ENCODE results near the gene STAG1.

STAG1 gene

GRCh38 chr3:136545664-136546268, 206.4 kb downstream of the STAG1 start:
- Histone ChIP-seq H3K79me2 (ENCODE audit: low read length) (no peaks in the 10 kb centered on the region), H2AFZ (ENCODE audit: low read depth, low read length) (no peak overlapping the region), H3K36me3 (replicated peaks; ENCODE audit: low read depth, low read length) (no peaks in the 10 kb centered on the region), H4K20me1 (ENCODE audit: insufficient read depth, low read length) (no peaks in the 10 kb centered on the region), H3K9ac (ENCODE audit: low read length) (no peak overlapping the region), H3K27me3 (ENCODE audit: low read depth, low read length) (no peaks in the 10 kb centered on the region), H3K4me1 (ENCODE audit: low read length) (peaks cover 23% of the 10 kb centered on the region), H3K9me3 (ENCODE audit: insufficient read depth, low read length) (no peaks in the 10 kb centered on the region), H3K27ac (ENCODE audit: low read length) (no peak overlapping the region), H3K4me3 (ENCODE audit: low read length) (no peak overlapping the region), H3K4me2 (ENCODE audit: low read length) (no peak overlapping the region)
- TF ChIP-seq EZH2phosphoT487 (IDR thresholded peaks at IDR 0.05; ENCODE audit: low read depth) (no peak), CTCF (IDR thresholded peaks at IDR 0.05; ENCODE audit: low read depth, low read length) (peak; percentile 46)

GRCh38 chr3:136544532-136544931, 207.6 kb downstream of the STAG1 start:
- no peaks in the 10 kb centered on the region for H3K36me3 ChIP-seq (replicated peaks; ENCODE audit: low read depth, low read length)
- no peaks in the 10 kb centered on the region for H3K79me2 ChIP-seq (ENCODE audit: low read length)
- H2AFZ ChIP-seq (ENCODE audit: low read depth, low read length), result no peak overlapping the region
- no peaks in the 10 kb centered on the region for H3K9me3 ChIP-seq (ENCODE audit: insufficient read depth, low read length)
- H3K9ac ChIP-seq (ENCODE audit: low read length), result no peak overlapping the region
- H3K4me2 ChIP-seq (ENCODE audit: low read length), result no peak overlapping the region
- no peak overlapping the region for H3K4me3 ChIP-seq (ENCODE audit: low read length)
- peaks cover 20% of the 10 kb centered on the region for H3K4me1 ChIP-seq (ENCODE audit: low read length)
- TF ChIP-seq EZH2phosphoT487 (IDR thresholded peaks at IDR 0.05; ENCODE audit: low read depth) (no peak), CTCF (IDR thresholded peaks at IDR 0.05; ENCODE audit: low read depth, low read length) (no peak)
- no peak overlapping the region for H3K27ac ChIP-seq (ENCODE audit: low read length)
- no peaks in the 10 kb centered on the region for H3K27me3 ChIP-seq (ENCODE audit: low read depth, low read length)
- H4K20me1 ChIP-seq (ENCODE audit: insufficient read depth, low read length), result no peaks in the 10 kb centered on the region

- H3K27ac ChIP-seq (ENCODE audit: low read length), result no peak overlapping the region
- H4K20me1 ChIP-seq (ENCODE audit: insufficient read depth, low read length), result no peaks in the 10 kb centered on the region
- no peak overlapping the region for H2AFZ ChIP-seq (ENCODE audit: low read depth, low read length)
- no peaks in the 10 kb centered on the region for H3K36me3 ChIP-seq (replicated peaks; ENCODE audit: low read depth, low read length)
- H3K79me2 ChIP-seq (ENCODE audit: low read length), result no peaks in the 10 kb centered on the region
- no peak overlapping the region for H3K4me3 ChIP-seq (ENCODE audit: low read length)
- H3K27me3 ChIP-seq (ENCODE audit: low read depth, low read length), result no peaks in the 10 kb centered on the region
- H3K9ac ChIP-seq (ENCODE audit: low read length), result no peak overlapping the region
- no peak for TF ChIP-seq CTCF (IDR thresholded peaks at IDR 0.05; ENCODE audit: low read depth, low read length)
- TF ChIP-seq EZH2phosphoT487 (IDR thresholded peaks at IDR 0.05; ENCODE audit: low read depth), result no peak
- no peaks in the 10 kb centered on the region for H3K9me3 ChIP-seq (ENCODE audit: insufficient read depth, low read length)
- no peak overlapping the region for H3K4me2 ChIP-seq (ENCODE audit: low read length)
- peaks cover 16% of the 10 kb centered on the region for H3K4me1 ChIP-seq (ENCODE audit: low read length)
Observed at GRCh38 chr3:136543385-136543784, 208.8 kb downstream of the STAG1 start.

GRCh38 chr3:136535906-136536305, 216.3 kb downstream of the STAG1 start:
- Histone ChIP-seq H4K20me1 (ENCODE audit: insufficient read depth, low read length) (no peaks in the 10 kb centered on the region), H3K9me3 (ENCODE audit: insufficient read depth, low read length) (no peaks in the 10 kb centered on the region), H3K27ac (ENCODE audit: low read length) (no peak overlapping the region), H2AFZ (ENCODE audit: low read depth, low read length) (no peak overlapping the region), H3K4me2 (ENCODE audit: low read length) (no peak overlapping the region), H3K4me1 (ENCODE audit: low read length) (peaks cover 4% of the 10 kb centered on the region; the same call in 1 of the 2 replicates), H3K27me3 (ENCODE audit: low read depth, low read length) (no peaks in the 10 kb centered on the region), H3K79me2 (ENCODE audit: low read length) (peaks cover 5% of the 10 kb centered on the region; the same call in 1 of the 2 replicates), H3K4me3 (ENCODE audit: low read length) (no peak overlapping the region), H3K36me3 (replicated peaks; ENCODE audit: low read depth, low read length) (no peaks in the 10 kb centered on the region), H3K9ac (ENCODE audit: low read length) (no peak overlapping the region)
- TF ChIP-seq CTCF (IDR thresholded peaks at IDR 0.05; ENCODE audit: low read depth, low read length) (no peak), EZH2phosphoT487 (IDR thresholded peaks at IDR 0.05; ENCODE audit: low read depth) (no peak)

Data from OCI-LY3 (cell line).